Uterus (tissue), 2 donors: ENCODE measurements around the gene NUP37.

Source experiments
- POLR2A ChIP-seq, 2 donors: fragments of 450-650 bp; IDR thresholded peaks; one replicate each; pipeline ENCODE4 v1.6.1; 2016; ENCODE audit warnings: antibody characterized with exemption in 2 of 2, mild to moderate bottlenecking in 1 of 2, moderate library complexity in 1 of 2
- TF ChIP-seq, protein P1 (sequence below), 4 experiments: fragments of 200-600 bp in 2 of 4; fragments of 450-650 bp in 2 of 4; sonication (generic) in 2 of 4; IDR thresholded peaks; one replicate each; pipeline ENCODE4 v1.5.1; 2016 to 2019; ENCODE audit warnings: antibody characterized with exemption in 4 of 4, mild to moderate bottlenecking in 2 of 4, moderate library complexity in 1 of 4

- TF ChIP-seq POLR2A (IDR thresholded peaks at IDR 0.05), result no peak
- TF ChIP-seq, protein P1, sequence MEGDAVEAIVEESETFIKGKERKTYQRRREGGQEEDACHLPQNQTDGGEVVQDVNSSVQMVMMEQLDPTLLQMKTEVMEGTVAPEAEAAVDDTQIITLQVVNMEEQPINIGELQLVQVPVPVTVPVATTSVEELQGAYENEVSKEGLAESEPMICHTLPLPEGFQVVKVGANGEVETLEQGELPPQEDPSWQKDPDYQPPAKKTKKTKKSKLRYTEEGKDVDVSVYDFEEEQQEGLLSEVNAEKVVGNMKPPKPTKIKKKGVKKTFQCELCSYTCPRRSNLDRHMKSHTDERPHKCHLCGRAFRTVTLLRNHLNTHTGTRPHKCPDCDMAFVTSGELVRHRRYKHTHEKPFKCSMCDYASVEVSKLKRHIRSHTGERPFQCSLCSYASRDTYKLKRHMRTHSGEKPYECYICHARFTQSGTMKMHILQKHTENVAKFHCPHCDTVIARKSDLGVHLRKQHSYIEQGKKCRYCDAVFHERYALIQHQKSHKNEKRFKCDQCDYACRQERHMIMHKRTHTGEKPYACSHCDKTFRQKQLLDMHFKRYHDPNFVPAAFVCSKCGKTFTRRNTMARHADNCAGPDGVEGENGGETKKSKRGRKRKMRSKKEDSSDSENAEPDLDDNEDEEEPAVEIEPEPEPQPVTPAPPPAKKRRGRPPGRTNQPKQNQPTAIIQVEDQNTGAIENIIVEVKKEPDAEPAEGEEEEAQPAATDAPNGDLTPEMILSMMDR (IDR thresholded peaks at IDR 0.05), result no peak
Observed at GRCh38 chr12:102059343-102059742, 60.6 kb downstream of the NUP37 start.
